T47D (cell line): ENCODE measurements around the gene POU3F1.

Experiments
- DNase-seq, 2 experiments: peaks; one replicate each; pipeline versions ENCODE4 v3.0.0 to v3.0.0-alpha.2; 2011 to 2012; ENCODE audit warnings: low read depth in 1 of 2, low spot score in 1 of 2
- JUND ChIP-seq: IDR thresholded peaks from 2 replicates; pipeline ENCODE4 v1.6.1; 2012; ENCODE audit warnings: low read depth
- in situ Hi-C: cut with HindIII; loops from 2 replicates; pipeline ENCODE4 v1.10.0; 2016; ENCODE audit warnings: low sequenced_read_pairs, low pct_unique_long_range_greater_than_20kb

POU3F1 gene

DNA sequence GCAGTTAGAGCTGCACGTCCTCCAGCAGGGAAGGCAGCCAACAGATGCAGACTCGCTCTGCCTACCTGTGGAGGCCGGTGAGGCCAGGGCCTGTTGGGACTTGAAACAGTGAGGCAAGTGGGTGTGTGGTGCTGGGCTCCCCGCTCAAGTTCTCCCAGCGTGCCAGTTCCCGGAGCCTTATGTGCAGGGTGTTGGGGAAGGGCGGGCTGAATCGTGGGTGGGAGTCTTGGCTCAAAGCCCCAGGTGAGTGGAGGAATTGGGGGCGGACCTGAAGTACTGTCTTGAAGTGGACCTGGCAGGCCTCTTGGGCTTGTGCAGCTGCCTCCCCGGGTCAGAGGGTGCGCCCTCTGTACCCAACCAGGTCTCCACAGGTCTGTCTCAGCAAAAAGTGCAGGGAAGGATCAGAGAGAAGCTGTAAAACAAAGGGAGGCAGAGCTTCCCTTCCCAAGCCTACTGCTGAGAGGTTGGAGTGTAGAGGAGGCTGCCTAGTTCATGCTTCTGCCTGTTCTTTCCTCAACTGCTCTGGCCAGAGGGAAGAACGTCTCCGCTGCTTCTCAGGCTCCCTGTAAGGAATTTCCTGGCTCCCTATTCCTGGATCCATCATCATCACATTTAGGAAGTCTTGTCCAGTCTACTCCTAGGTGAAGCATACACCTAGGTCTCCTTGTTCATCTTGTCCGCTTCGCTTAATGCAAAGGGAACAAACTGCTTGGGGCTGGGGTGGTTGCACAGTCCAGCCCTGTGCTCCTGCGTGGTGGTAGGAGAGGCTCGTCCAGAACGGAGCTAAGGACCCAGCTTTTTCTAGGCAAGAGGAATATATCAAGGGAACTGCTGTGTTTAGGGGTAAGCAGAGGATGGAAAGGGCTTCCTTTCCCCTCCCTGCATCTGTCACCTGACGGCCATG, 19.1 kb downstream of the POU3F1 start:
- no peak for TF ChIP-seq JUND
- in situ Hi-C loops, result no loop called here
- DNase-seq, result no peak

DNA sequence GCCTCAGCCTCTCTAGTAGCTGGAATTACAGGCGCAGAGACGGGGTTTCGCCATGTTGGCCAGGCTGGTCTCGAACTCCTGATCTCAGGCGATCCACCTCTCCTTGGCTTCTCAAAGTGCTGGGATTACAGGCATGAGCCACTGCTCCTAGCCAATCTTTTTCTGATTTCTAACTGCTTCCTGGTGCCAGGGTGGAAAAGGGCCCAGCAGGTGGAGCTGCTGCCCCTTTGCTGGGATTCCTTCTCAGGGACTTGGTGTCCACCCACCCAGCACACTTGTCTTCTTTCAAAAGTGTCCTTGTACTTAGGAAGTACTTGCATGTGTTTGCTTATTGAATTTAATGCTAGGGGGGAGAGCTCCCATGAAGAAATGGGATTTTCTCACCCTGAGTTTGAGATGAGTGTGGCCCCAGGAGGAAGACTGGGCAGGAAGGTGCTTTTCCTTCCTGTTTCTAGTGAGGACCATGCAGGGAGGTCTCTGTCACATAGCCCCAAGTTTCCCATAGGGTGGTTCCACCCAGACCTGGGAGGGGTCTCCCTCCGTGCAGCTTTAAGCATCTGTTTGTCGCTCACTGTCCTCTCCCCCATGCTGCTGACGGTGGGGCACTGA, 19.9 kb downstream of the POU3F1 start:
- peak; percentile 43 to 49 for DNase-seq
- in situ Hi-C loops, result no loop called here
- TF ChIP-seq JUND, result no peak

DNA sequence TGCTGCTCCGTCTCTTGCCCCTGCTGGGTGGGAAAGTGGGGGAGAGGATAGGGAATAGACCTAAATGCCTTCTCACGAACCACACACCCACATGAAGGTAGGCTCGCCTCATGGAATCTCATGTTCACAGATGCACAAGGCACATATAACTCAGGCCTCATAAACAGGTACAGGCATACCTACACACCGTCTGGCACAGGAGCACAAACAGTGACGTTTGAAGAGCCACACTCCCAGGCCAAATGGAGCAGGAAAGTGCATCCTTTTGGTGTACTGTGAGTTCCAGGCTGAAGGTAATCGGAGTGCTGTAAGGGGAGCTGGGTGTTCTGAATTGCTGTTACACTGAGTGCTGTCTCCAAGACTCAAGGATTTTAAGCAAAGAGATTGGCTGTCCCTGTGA, 20.9 kb downstream of the POU3F1 start:
- DNase-seq, result no peak
- in situ Hi-C loops, result no loop called here

DNA sequence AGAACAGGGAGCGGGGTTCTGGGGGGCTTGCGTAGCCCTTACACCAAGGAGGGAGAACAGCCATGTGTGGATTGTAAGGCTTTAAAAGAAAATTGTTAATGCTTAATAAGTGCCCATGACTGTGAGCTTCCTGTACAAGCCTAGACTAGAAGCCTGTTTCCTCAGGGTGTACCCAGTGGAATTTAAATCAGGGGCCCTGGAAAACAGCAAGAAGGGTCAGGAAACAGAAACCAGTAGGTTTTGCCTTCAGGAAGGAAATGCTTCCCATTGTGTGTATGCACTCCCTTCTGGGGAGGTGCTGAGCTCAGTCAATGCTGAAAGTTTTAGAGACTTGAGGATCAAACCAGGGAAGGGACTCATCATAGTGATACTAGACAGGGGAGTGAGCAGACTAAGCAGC, 21.4 kb downstream of the POU3F1 start:
- in situ Hi-C loops, result no loop called here
- TF ChIP-seq JUND, result no peak
- no peak for DNase-seq

More for the DNA sequence above, 20.9 kb downstream of the POU3F1 start:
- no peak for TF ChIP-seq JUND

DNA sequence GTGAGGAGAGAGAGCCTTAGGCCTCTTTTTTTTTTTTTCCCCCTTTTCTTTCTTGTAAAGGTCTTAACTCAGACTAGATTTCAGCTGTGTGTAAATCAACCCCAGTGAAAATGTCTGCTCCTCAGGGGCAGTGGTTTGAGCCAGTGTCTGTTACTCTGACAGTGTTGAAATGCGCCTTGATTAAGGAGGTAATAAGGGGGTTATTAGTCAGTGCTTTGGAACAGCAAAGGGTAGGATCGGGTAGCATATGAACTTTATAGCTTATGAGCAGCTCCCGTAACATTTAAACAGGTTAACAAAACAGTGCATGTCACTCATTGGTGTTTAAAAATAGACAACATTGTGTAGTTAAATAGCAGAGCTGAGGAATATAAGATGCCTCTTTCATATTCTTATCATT, 23.8 kb downstream of the POU3F1 start:
- TF ChIP-seq JUND, result no peak
- no peak for DNase-seq
- in situ Hi-C loops, result no loop called here

DNA sequence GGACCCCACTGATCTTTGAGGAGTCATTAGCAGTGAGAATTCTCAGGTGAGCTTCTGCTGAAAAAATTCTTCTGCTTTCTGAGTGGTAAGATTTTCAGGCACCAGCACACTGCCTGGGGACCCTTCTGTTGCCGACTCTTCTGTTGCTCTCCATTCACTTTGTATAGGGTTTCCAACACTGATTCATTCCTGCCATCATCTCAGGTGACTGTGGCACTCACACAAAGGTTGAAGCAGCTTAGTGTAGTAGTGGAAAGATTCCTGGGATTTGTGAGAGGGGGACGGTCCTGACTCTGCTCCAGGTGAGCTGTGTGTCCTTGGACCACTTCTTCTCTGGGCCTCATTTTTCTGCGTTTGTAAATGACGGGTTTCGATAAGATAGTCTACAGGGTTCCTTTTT, 24.6 kb downstream of the POU3F1 start:
- no peak for DNase-seq
- in situ Hi-C loops, result no loop called here
- no peak for TF ChIP-seq JUND

DNA sequence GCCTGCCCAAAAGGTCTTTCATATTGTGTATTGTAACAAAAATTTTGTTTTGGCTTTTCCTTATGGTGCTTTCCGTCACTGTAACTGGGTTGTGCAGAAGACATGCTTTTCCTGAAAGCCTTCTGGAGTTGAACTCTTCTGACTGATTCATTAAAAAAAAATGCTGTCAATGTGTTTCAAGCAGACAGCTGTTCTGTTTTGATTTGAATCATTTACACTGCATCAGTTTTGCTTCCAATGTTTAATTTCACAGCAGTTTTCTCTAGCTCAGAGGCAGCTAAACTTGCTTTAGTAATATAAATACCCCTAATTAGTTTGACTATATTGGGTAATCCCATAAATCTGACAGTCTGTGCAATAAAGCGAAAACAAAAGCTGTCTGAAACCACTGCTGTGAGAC, 26.2 kb downstream of the POU3F1 start:
- no peak for DNase-seq
- in situ Hi-C loops, result no loop called here
- no peak for TF ChIP-seq JUND

DNA sequence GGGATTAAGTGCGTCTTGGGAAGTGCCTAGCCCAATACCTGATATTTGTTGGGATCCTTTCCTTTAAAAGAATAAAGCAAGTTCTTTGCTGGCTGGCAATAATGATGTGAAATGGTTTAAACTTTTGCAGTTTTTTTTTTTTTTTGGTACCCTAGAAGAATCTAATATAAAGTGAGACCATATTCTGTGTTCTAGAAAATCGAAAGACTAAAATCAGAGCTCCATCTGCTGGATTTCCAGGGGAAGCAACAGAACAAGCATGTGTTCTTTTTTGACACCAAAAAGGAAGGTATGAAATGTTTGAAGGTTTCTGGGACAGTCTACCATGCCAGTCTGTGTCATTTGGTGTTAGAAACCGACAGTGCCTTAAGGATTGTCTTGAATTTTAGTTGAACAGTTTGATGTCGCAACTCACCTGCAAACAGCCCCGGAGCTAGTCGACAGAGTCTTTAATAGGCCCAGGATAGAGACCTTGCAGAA, 27.7 kb downstream of the POU3F1 start:
- DNase-seq, result peak in 1 of 2 experiments; percentile 44
- TF ChIP-seq JUND, result no peak
- in situ Hi-C loops, result no loop called here

DNA sequence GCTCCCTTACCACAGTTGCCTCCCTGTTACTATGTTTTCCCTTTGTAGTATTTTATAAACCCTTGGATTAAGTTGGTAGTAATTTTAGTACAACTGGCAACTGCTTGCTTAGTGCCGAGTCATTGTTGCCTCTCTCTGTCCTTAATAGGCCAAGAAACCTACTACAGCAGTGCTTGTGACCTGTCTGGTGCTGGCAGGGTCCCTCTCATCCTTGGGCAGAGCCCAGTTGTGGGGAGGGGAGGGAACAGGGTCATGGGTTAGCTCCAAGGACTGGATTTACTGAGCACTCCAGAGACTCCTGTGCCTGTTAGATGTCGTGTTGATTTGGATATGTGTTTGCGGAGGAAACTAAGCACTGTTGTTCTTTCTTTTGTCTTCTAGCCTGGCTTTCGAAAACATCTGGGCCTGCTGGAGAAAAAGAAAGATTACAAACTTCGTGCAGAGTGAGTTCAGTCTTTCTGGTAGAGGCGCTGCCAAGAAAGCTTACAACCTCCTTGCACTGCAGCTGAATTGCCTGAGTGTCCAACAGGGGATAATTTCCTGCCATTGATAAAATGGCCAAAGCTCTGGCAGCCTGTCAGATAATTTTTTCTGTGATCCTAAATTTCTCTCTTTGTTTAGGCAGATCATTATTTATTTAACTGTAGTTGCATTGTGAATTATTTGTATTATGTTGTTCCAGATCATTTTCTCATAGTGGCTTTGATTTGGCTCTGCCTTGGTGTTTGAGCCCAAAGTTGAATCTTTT, 30.4 kb downstream of the POU3F1 start:
- TF ChIP-seq JUND, result no peak
- in situ Hi-C loops, result no loop called here
- DNase-seq, result no peak

DNA sequence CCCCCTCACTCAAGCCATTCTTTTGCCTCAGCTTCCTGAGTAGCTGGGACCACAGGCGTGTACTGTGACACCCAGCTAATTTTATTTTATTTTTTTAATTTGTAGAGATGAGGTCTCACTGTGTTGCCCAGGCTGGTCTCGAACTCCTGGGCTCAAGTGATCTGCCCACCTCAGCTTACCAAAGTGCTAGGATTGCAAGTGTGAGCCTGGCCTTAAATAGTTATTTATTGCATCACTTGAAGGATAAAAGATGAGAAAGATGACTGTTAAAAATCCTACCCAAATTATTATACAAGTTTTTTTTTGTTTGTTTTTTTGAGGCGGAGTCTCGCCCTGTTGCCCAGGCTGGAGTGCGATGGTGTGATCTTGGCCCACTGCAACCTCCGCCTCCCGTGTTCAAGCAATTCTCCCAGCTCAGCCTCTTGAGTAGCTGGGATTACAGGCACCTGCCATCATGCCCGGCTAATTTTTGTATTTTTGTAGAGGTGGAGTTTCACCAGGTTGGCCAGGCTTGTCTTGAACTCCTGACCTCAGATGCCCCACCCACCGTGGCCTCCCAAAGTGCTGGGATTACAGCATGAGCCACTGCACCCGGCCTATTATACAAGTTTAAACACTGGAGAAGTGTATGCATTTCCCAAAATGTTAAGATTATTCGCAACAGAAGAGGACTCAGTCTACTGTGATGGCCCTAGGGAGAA, 31.7 kb downstream of the POU3F1 start:
- TF ChIP-seq JUND, result no peak
- DNase-seq, result no peak
- in situ Hi-C loops, result no loop called here

DNA sequence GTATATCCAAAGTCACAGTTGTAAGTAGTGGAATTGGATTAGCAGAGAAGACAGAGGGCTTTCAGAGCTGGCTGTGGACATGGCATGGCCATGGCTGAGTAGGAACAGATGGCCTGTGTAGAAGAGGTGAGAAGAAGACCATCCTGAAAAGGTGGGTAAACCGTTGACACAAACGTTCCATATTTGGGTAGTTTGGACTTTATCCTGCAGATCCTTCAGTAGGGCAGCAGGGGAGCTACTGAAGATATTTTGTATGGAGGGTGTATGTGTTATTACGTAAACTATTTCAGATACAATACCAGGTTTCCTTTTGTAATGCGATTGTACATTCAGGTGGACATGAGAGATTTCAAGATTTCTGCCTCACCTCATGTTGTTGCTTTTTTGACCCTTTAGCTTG, 32.4 kb downstream of the POU3F1 start:
- in situ Hi-C loops, result no loop called here
- no peak for TF ChIP-seq JUND
- DNase-seq, result no peak

DNA sequence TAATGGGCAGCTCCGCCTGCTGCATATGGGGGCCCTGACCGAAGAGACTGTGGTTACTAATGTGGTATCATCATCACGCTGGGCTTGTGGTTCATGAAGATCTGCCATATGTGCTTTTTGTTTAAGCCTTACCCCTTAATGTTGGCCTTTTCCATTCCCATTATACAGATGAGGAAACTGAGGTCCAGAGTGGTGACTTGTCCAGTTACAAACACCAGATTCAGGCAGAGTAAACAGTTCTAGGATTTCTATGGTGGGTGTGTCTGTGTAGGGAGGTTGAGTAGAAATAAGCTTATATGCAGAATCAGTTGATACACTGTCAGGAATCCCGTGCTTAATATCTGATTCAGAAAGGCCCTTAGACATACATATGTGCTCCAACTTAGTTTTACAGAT, 33.4 kb downstream of the POU3F1 start:
- TF ChIP-seq JUND, result no peak
- in situ Hi-C loops, result no loop called here

More for the DNA sequence above, 33.4 kb downstream of the POU3F1 start:
- DNase-seq, result no peak
